Right forelimb (tissue), 1 donor: ENCODE results near the gene NT5M.
"Not testable (repeated sequence)": the region's sequence is repeated elsewhere in the genome, so short reads cannot be mapped to it uniquely, and the experiment has no call there.

Source experiments
- DNase-seq: peaks from one replicate; pipeline ENCODE4 v3.0.0-alpha.2; 2018

NT5M gene

DNA sequence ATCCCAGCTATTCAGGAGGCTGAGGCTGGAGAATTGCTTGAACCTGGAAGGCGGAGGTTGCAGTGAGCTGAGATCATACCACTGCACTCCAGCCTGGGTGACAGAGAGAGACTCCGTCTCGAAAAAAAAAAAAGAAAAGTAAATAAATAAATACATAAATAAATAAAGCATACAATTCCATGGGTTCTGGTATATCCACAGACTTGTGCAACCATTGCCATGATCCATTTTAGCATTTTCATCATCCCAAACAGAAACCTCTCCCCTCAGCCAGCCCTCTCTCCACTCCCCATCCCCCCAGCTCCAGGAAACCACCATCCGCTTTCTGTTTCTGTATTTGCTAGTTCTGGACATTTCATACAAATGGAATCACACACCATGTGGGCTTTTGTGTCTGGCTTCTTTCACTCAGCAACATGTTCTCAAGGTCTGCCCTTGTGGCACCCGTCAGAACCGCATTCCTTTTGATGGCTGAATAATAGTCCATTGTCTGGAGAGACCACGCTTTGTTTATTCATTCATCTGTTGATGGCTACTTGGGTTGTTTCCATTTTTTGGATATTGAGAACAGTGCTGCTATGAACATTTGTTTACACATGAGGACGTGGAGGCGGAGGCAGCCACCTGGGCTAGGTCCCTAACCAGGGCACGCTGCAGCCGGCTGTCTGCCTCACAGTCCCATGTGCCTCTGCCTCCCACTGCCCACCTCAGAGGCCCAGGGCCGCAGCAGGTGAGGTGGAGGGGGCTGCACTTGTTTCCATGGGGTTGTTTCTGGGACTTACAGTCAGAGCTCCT lies 76.2 kb downstream of the NT5M start:
- DNase-seq: no peak

DNA sequence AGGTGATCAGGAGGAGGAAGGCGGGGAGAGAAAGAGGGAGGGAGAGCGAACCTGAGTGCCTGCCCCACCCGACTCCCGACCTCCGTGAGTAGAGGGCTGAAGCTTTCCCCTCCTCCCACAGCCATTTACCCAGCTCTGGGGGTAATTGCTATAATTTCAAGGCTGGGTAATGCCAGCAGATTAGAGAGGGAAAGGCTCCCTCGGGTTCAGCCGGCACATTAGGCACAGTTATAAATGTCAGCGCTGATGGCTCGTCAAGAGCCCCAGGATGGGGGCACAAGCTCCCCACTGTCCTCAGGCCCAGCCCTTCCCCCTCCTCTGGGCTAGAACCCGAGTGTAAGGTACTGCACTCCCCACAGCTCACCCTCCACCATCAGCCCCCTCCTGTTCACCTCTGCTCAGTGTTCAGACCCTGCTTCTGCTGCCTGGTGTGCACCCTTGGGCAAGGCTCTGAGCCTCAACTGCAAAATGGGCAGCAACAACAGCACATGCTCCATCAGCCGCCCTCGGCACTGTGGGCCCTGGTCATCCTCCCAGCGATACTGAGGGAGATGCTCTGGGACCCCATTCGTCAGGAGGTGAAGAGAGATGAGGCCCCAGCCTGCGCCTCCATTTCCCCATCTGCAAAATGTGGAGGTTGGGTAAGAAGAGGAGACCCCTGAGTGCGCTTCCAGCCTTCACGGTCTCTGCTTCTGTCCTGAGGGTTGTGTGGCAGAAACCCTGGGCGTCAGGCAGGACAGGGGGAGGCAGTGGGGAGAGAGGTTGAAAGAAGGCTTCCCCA lies 77.2 kb downstream of the NT5M start:
- no peak for DNase-seq

DNA sequence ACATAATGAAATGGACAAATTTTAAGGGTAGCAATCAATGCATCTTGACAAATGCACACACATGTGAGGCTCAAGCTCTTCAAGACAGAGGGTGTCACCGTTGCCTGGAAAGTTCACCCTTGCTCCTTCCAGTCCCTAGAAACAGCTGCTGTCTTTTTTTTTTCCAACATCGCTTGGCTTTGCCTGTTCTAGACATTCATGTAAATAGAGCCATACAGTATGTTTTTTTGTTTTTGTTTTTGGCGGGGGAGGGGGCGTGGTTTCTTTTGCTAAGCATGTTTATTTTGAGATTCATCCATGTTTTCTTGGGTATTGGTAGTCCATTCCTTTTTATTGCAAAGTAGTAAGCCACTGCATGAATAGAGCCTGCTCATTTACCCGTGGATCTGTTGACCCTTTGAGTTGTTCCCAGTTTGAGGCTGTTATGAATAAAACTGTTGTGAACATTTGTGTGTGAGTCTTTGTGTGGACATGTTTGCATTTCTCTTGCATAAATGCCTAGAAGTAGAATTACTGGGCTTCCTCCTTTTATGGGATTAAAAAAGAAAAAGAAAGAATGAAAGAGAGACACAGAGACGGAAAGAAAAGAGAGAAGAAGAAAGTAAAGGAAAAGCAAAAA lies 78.4 kb downstream of the NT5M start:
- no peak for DNase-seq

DNA sequence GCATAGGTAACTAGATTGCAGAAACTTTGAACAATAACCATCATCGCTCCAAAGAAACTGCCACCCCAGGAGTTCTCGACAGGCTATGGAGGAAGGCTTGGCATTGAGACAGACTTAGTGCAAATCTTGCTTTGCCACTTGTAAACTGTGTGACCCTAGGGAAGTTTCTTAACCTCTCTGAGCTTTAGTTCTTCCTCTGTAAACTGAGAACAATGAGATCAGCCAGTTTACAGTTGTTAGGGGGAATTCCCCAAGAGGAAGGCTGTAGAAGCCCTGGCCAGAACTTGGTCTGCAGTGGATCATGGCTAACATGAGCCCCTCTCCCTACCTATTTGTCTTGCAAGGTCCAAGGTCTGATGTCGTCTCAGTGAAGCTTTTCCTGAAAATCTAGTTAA lies 78.9 kb downstream of the NT5M start:
- DNase-seq: no peak

DNA sequence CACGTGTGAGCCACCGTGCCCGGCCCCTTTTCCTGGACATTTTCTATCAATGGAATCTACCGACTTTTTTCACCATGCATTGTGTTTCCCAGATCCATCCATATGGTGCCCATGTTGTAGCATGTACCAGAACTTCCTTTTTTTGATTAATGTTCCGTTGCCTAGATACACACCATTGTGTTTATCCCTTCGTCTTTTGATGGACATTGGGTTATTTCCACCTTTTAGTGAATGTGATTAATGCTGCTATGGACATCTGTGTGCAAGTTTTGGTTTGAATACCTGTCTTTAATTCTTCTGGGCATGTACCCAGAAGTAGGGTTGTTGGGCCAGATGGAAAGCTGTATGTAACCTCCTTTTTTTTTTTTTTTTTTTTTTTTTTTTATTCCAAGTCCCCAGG lies 79.8 kb downstream of the NT5M start:
- no peak for DNase-seq

DNA sequence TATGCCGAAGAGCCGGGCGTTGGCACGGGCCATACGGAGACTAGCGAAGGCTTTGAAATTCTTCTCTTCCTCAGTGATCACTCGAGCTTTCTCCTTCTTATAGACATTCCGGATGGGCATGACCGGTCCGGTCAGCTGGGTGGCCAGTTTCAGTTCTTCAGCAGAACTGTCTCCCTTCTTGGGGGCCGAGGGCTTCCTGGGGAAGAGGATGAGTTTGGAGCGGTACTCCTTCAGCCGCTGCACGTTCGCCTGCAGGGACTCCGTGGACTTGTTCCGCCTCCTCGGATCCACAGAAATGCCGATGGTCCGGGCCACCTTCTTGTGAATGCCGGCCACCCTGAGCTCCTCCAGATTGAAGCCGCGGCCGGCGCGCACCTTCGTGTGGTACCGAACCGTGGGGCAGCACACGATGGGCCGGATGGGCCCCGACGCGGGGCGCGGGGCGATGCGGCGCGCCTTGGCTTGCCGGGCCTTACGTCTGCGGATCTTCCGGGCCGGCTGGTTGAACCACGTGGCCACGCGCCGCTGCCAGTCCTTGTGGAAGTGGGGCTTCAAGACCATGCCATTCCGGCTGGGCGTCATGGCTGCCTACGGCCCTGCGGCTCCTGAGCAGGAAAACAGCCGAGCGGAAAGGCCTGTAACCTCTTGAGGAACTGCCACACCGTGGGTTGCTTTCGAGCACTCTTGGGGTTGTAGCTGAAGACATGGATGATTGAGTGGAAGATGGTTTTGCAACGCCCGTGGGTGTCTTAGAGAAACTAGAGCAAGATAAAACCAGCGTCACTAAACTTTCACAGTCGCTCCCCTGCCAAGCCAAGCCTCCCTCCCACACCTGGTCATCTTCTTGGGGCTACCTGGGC lies 80.5 kb downstream of the NT5M start:
- DNase-seq: not testable (repeated sequence)

DNA sequence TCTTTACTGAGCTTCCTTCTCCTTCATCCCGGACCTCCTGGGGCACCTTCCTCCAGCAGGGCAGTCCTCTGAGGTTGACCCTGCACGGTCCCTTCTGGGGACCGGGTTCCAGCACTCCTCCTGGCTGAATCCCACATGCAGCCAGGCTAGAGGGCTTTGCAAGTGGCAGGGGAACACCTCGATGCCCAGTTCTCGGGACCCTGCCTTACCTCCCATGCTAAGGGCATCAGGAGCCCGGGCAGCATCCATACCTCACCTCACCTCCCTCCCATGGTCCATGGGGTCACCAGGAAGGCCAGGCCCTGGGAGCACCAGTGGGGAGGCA lies 81.1 kb downstream of the NT5M start:
- DNase-seq: no peak

DNA sequence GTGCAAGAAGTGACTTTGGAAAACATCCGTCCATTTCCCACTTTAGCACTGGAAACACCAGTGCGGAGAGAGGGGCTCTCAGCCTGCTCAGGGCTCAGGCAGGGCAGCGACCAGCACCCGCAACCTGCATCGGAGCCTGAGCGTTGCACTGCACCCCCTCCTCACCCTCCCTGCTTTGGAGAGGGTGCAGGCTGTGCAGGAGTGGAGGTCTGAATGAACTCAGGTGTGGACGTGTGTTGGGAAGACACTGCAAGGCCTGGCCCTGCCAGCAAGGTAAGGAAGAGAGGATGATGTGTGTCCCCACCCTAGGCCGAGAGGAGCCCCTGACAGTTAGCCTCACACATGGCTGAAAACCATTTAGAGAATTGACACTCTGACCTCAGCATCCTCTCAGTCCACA lies 81.8 kb downstream of the NT5M start:
- no peak for DNase-seq

DNA sequence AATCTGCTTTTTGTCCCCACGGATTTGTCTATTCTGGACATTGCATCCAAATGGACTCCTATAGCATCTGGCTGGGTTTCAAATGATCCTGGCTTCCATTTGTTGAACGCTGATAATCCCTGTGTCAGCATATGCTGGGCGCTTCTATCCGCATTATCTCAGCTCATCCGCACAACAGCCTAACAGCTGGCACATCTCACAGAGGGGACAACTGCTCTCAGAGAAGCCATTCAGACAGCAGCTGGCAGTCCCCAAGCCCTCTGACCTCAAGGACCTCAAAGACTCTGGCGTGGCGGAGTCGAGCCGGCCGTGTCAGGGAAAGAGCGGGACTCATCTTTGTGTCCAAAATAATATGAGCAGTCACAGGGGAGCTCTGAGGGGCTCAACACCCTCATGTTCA lies 82.3 kb downstream of the NT5M start:
- no peak for DNase-seq

DNA sequence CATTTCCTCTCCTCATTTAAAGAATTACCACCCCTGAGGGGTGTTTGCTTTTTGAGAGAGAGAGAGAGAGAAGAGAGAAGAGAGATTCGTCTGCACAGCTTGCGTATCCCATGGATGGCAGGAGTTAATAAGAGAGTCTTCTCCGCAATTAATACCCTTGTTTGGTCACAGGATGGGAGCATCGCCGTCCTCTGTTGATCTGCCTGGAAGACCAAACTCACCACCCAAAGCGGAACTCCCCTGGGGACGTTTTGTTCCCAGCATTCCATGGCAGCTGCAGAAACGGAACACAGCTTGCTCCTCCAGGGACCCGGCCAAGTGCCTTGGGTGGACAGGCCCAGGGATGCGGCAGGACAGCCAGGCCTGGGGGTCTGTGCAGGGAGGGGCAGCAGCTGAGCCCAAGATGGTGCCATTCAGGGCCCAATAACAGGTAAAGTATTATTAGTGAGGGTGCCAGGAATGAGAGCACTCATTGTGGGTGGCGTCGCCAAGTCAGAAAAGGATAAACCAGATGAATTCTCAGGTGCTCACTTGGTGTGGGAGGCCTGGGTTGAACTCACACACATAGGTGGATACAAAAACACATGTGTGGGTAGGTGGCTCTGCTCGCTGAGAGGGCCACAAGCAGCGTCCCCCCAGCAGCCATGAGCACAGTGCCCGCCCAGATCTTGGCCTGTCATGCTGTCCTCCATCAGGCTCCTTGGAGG lies 83.1 kb downstream of the NT5M start:
- DNase-seq: no peak

DNA sequence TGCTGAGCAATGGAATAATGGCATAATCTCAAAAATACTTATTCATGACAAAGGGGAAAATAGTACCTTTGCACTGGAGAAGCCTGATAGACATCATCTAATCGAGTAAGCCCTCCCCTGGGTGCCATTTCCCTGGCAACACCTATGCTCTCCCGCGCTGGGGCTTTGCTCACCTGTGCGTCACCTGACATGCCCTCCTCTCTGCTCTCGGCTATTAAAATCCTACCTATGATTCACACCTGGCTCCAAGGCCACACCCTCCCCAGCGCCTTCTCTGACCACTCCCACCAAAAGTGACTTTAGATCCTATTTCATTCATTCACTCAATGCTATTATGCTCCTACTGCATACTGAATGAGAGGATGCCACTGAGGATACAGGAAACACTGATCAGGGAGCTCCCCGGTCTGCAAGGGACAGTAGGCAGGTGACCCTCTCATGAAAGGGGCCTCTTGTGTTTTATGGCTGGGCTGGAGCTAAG lies 83.9 kb downstream of the NT5M start:
- DNase-seq: no peak

DNA sequence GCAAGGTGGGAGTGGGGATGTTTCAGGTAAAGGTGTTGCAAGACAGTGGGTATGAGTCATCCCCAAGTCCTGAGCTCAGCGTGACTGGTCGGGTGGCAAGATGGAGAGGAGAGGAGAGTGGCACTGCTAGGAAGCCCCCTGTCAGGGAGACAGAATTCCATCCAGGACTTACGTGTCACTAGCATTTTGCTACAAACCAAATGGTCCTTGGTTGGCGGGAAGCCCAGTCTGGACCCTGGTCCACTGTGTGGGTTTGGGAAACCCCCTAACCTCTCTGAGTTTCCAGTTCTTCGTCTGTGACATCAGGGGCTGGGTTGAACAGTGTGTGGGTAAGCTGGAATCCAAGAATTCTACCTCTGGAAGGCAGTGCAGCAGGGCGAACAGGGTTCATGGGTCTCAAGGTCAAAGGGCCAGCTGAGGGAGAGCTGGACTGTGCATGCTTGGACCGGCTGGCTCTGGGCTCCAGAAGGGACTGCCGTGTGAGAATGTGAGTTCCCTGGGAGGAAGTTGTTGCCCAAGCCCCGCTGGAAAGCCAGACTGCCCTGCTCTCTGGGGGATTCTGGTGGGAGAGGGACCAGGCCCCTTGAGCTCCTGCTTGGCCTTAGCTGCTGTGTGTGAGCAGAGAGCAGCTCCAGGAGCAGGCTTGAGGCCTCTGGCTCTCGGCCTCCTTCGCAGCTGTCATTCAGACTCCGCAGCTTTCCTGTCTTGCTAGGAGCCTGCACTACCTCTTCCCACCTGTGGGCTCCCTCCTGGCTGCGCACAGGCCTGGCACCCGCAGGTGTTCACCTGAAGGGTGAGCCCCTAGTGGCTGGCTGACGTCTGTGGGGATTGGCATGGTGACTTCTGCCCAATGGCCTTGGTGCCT lies 84.6 kb downstream of the NT5M start:
- DNase-seq: no peak

DNA sequence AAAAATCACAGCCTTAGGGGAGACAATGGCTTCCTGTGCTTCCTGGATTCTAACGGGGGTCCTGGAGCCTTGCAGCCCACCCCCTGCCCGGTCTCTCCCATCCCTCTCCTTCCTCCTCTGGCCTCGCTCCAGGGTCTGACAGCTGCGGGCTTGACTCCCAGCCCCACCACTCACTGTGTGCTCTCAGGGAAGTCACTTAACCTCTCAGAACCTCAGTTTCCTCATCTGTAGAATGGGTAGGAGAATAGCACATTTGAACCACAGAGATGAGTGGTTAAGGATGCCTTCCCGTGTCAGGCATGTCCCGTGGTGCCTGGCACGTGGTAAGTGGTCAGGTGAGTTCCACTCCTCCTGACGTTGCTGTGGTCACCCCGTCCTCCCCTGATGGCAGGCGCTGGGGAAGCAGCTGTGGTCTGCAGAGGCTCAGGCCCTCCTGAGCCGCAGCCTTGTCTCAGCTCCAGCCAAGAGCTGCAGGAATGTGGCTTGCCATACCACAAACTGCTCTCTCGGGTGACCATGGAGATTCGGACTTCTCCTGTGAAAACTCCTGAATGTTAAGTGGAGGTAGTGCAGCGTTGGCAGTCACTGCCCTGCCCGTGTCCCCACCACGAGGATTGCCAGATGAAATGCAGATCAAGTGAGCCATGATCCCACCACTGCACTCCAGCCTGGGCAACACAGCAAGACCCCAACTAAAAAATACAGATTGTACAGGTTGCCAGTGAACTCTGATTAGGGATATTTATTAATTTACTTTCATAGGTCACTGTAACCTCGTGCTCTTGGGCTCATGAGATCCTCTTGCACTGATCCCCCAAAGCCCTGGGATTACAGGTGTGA lies 85.7 kb downstream of the NT5M start:
- DNase-seq: no peak

DNA sequence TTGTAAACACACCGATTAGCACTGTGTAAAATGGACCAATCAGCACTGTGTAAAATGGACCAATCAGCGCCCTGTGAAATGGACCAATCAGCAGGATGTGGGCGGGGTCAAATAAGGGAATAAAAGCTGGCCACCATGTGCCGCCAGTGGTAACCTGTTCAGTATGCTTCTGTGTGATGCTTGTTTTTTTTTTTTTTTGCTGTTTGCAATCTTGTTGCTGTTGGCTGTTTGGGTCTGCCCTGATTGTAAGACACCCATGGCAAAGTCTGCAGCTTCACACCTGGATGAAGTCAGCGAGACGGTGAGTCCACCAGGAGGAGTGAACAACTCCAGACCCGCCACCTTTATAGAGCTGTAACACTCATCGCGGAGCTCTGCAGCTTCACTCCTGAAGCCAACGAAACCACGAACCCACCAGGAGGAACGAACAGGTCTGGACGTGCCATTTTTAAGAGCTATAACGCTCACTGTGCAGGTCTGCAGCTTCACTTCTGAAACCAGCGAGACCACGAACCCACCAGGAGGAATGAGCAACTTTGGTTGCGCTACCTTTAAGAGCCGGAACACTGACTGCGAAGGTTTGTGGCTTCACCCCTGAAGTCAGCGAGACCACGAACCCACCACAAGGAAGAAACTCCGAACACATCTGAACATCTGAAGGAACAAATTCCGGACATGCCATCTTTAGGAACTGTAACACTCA lies 88.6 kb downstream of the NT5M start:
- DNase-seq: no peak

DNA sequence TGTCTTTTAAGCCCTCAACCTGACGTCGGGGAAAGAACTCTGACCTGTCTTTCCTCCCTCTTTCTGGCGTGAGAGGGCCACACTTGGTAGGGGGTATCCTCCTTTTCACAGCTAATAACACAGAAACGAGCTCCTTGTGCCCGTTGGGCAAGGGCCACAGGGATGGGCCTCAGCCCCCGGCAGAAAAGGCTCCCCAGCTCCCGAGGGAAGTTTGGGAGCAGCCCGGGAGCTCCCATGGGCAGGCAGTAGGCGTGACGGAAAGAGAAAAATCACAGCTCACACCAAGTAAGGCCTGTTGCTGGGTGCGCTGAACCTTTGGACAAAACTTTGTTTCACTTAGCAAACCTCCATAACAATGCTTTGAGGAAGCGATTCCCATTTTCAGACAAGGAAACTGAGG lies 90.8 kb downstream of the NT5M start:
- DNase-seq: no peak

DNA sequence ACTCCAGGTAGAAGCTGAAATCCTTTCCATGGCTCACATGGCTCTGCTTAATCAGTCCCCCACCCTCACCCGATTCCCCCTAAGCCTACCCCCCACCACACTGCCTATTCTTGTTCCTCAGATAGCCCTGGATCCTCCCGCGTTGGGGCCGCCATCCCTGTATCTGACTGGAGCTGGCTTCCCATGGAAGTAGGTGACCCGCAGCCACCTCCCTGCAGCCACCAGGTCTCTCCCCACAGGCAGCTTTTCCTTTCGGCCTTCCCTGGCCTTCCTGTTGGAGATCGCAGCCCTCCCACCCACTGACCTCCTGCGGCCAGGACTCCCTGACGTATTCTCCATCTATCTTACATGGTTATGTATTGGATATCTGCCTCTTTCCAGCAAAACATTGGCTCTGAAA lies 91.3 kb downstream of the NT5M start:
- DNase-seq: no peak

DNA sequence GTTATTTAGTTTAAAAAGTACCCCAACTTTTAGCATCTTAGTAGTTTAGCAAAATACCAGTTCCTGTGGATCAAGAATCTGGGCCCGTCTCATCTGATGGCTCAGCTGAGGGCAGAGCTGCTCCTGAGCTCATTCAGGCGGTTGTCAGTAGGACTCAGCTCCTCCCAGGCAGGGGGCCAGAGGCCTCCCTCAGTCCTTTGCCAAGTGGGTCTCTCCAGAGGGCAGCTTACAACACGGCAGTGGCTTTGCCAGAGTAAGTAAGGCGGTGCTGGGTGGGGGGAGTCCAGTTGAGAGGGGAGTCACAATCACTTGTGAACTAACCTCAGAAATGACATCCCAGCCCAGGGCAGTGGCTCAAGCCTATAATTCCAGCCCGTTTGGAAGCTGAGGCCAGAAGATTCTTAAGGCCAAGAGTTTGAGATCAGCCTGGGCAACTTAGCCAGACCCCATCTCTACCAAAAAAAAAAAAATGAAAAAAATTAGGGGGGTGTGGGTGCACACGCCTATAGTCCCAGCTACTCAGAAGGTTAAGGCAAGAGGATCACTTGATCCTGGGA lies 92.2 kb downstream of the NT5M start:
- no peak for DNase-seq

DNA sequence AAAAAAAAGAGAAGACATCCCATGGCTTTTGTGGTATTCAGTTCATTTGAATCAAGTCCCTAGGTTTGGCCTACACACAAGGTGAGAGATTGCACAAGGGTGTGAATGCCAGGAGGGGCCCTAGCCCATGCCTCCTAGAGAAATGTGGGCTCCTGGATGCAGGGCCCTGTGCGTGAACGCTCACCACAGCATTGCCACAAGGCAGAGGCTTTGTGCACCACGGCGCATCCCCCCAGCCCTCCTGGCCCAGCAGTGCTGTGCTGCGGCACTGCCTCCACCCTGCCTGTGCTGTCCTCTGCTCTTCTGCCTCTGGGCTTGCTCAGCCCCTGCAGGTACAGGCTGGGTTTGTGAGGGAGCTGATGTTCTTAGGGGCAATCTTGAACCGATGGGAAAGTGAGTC lies 92.7 kb downstream of the NT5M start:
- DNase-seq: no peak
